ENCODE results near the gene SEC24D. TPM values are rescaled to one million over a fixed set of nuclear protein-coding genes. Genes with fewer than 3 reads are reported as not detected.

Gene SEC24D
- total and polyA plus RNA-seq, 2 donors (not counting 3 experiments of a cell fraction or from before 2014, with no cell fraction given) = 81.5 to 127 TPM

DNA sequence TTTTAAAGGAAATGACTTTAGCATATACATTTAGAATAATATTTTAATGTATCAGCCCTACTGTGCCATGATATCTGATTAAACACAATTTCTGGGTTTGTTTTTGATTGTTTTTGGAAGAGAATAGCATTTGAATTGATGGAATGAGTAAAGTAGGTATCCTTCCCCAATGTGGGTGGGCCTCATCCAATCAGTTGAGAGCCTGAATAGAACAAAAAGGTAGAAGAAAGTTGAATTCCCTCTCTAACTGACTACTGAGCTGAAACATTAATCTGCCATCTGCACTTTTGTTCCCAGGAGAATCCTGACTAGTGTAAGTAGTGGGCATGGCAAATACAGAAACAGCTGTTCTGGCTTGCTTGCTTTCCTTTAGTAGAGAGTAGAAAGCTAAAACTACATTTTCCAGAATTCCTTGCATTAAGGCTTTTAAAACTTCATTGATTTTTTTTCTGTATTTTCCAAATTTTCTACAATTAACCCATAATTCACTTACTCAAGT, 9.7 kb upstream of the SEC24D start:
- Histone ChIP-seq H3K27me3 (ENCODE audit: control insufficient read depth in 2 of 2, insufficient read depth in 2 of 2, low read length in 2 of 2) (no peaks in the 10 kb centered on the region), H3K4me1 (ENCODE audit: control insufficient read depth, extremely low read depth, insufficient read depth, low read length) (peaks cover 17% of the 10 kb centered on the region), H4K20me1 (replicated peaks; ENCODE audit: control insufficient read depth, extremely low read depth, insufficient read depth, low read length) (no peaks in the 10 kb centered on the region), H3K9ac (replicated peaks; ENCODE audit: extremely low read depth, insufficient read depth, low read length) (no peak overlapping the region), H3K9me1 (replicated peaks; ENCODE audit: control insufficient read depth, extremely low read depth, insufficient read depth, low read length) (no peaks in the 10 kb centered on the region), H3K9me3 (replicated peaks; ENCODE audit: control insufficient read depth, insufficient read depth, low read length) (no peaks in the 10 kb centered on the region), H3K27ac (ENCODE audit: insufficient read depth, low read depth, low read length) (no peak overlapping the region), H3K79me2 (ENCODE audit: control insufficient read depth, insufficient read depth, low read length) (no peaks in the 10 kb centered on the region), H3K36me3 (ENCODE audit: control insufficient read depth in 2 of 2, extremely low read depth in 1 of 2, insufficient read depth in 2 of 2, low read length in 2 of 2) (no peaks in the 10 kb centered on the region), H3K4me2 (ENCODE audit: insufficient read depth, low read length) (no peak overlapping the region), H3K4me3 (replicated peaks in 1 of 3; ENCODE audit: insufficient read depth in 1 of 3, low read depth in 1 of 3, low read length in 3 of 3) (no peak overlapping the region), H2AFZ (ENCODE audit: low read depth, low read length) (no peak overlapping the region)
- TF ChIP-seq, protein P1, sequence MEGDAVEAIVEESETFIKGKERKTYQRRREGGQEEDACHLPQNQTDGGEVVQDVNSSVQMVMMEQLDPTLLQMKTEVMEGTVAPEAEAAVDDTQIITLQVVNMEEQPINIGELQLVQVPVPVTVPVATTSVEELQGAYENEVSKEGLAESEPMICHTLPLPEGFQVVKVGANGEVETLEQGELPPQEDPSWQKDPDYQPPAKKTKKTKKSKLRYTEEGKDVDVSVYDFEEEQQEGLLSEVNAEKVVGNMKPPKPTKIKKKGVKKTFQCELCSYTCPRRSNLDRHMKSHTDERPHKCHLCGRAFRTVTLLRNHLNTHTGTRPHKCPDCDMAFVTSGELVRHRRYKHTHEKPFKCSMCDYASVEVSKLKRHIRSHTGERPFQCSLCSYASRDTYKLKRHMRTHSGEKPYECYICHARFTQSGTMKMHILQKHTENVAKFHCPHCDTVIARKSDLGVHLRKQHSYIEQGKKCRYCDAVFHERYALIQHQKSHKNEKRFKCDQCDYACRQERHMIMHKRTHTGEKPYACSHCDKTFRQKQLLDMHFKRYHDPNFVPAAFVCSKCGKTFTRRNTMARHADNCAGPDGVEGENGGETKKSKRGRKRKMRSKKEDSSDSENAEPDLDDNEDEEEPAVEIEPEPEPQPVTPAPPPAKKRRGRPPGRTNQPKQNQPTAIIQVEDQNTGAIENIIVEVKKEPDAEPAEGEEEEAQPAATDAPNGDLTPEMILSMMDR (IDR thresholded peaks at IDR 0.05; ENCODE audit: extremely low read depth in 1 of 2, insufficient read depth in 1 of 2, low read depth in 1 of 2, low read length in 2 of 2) = no peak
- TF ChIP-seq, protein P2, sequence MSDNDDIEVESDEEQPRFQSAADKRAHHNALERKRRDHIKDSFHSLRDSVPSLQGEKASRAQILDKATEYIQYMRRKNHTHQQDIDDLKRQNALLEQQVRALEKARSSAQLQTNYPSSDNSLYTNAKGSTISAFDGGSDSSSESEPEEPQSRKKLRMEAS (IDR thresholded peaks at IDR 0.05; ENCODE audit: insufficient read depth, insufficient read length) = no peak
- TF ChIP-seq EZH2 (IDR thresholded peaks at IDR 0.05; ENCODE audit: borderline replicate concordance, low read depth, low read length, severe bottlenecking) = no peak
- no peak for TF ChIP-seq POLR2A (IDR thresholded peaks at IDR 0.05; ENCODE audit: low read depth, low read length)
- TF ChIP-seq MYC (IDR thresholded peaks at IDR 0.05; ENCODE audit: low read depth, low read length) = no peak
- no peak for TF ChIP-seq FOS (IDR thresholded peaks at IDR 0.05; ENCODE audit: borderline replicate concordance, insufficient read depth, low read length)
- TF ChIP-seq GATA2 (IDR thresholded peaks at IDR 0.05; ENCODE audit: insufficient read depth, insufficient read length, low read depth, low read length) = no peak
- no peak for TF ChIP-seq POLR2AphosphoS5 (IDR thresholded peaks at IDR 0.05; ENCODE audit: insufficient read depth, low read depth, low read length)
- TF ChIP-seq JUN (IDR thresholded peaks at IDR 0.05; ENCODE audit: borderline replicate concordance, insufficient read depth, insufficient read length, low read depth) = no peak
- ChIA-PET CTCF (interaction anchor here (0.9 to 2.0 kb wide), 3 partner anchors 9 to 19 kb away, joined by 4 to 7 read pairs (median 4); no protein-coding TSS in a partner anchor), POLR2A (no interaction called here)
- no TSS peak for BruUV-seq (replicated peaks)
- DNase-seq (ENCODE audit: low read depth, low spot score) (no peak), FAIRE-seq (no peak)
- intact Hi-C loops (cut with micrococcal nuclease) = no loop called here
- dilution Hi-C loops (cut with MboI; ENCODE audit: extremely low pct_ligation_motif_present, low sequenced_read_pairs) = no loop called here
